Tibial nerve (tissue), 3 donors: ENCODE data around the gene SSR4.

Source experiments
- POLR2A ChIP-seq, 2 donors: fragments of 450-650 bp; IDR thresholded peaks; one replicate each; pipeline ENCODE4 v1.6.1; 2017; ENCODE audit warnings: antibody characterized with exemption in 2 of 2, mild to moderate bottlenecking in 2 of 2, moderate library complexity in 2 of 2
- TF ChIP-seq, protein P1 (sequence below), 5 experiments: fragments of 200-600 bp in 3 of 5; fragments of 450-650 bp in 2 of 5; sonication (generic) in 3 of 5; IDR thresholded peaks; one replicate each; pipeline ENCODE4 v1.5.1; 2016 to 2019; ENCODE audit warnings: antibody characterized with exemption in 5 of 5, mild to moderate bottlenecking in 3 of 5, moderate library complexity in 2 of 5

DNA sequence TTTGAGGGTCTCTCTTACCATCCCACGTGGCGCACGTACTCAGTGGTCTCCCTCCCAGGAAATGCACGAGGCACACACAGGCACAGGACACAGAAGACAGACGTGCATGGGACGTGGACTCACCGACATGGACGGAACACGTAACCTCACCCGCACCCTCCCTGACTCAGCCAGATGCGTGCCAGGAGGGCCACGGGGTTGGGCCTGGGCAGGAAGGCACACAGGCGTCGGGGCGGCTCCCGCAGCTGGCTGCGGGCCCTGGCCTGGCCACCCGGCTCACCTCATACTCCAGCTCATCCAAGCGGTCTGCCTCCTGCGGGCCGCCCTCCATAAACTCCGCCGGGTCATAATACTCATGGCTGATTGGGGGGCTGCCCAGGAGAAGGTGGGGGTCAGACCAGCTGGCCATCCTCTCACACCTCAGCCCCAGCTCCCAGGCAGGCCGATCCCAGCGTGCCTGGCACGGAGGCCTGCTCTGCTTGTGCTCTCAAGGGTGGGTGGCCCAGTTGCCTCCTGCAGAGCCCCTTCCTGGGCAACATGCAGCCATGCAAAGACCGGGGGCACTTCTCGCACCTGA lies 12.6 kb downstream of the SSR4 start:
- TF ChIP-seq, protein P1, sequence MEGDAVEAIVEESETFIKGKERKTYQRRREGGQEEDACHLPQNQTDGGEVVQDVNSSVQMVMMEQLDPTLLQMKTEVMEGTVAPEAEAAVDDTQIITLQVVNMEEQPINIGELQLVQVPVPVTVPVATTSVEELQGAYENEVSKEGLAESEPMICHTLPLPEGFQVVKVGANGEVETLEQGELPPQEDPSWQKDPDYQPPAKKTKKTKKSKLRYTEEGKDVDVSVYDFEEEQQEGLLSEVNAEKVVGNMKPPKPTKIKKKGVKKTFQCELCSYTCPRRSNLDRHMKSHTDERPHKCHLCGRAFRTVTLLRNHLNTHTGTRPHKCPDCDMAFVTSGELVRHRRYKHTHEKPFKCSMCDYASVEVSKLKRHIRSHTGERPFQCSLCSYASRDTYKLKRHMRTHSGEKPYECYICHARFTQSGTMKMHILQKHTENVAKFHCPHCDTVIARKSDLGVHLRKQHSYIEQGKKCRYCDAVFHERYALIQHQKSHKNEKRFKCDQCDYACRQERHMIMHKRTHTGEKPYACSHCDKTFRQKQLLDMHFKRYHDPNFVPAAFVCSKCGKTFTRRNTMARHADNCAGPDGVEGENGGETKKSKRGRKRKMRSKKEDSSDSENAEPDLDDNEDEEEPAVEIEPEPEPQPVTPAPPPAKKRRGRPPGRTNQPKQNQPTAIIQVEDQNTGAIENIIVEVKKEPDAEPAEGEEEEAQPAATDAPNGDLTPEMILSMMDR (IDR thresholded peaks at IDR 0.05) = no peak
- no peak for TF ChIP-seq POLR2A (IDR thresholded peaks at IDR 0.05)
